Esophagus muscularis mucosa (tissue), 3 donors: ENCODE results near the gene ATP11A.

Experiments
- POLR2A ChIP-seq: fragments of 450-650 bp; IDR thresholded peaks from one replicate; pipeline ENCODE4 v1.6.1; 2017; ENCODE audit warnings: antibody characterized with exemption, moderate library complexity, mild to moderate bottlenecking, low read depth
- POLR2AphosphoS5 ChIP-seq, 2 donors: sonication (generic); formaldehyde crosslinking; IDR thresholded peaks; one replicate each; pipeline ENCODE4 v1.6.1; 2017; ENCODE audit warnings: antibody characterized with exemption in 2 of 2
- TF ChIP-seq, protein P1 (sequence below), 3 experiments: fragments of 200-600 bp in 2 of 3; fragments of 450-650 bp in 1 of 3; sonication (generic) in 2 of 3; IDR thresholded peaks; one replicate each; pipeline ENCODE4 v1.5.1; 2017 to 2019; ENCODE audit warnings: antibody characterized with exemption in 3 of 3, mild to moderate bottlenecking in 2 of 3, moderate library complexity in 1 of 3

GRCh38 chr13:112772929-112773328 is 83.1 kb downstream of the ATP11A start:
- TF ChIP-seq POLR2AphosphoS5 (IDR thresholded peaks at IDR 0.05) (no peak), POLR2A (no peak)
- TF ChIP-seq, protein P1, sequence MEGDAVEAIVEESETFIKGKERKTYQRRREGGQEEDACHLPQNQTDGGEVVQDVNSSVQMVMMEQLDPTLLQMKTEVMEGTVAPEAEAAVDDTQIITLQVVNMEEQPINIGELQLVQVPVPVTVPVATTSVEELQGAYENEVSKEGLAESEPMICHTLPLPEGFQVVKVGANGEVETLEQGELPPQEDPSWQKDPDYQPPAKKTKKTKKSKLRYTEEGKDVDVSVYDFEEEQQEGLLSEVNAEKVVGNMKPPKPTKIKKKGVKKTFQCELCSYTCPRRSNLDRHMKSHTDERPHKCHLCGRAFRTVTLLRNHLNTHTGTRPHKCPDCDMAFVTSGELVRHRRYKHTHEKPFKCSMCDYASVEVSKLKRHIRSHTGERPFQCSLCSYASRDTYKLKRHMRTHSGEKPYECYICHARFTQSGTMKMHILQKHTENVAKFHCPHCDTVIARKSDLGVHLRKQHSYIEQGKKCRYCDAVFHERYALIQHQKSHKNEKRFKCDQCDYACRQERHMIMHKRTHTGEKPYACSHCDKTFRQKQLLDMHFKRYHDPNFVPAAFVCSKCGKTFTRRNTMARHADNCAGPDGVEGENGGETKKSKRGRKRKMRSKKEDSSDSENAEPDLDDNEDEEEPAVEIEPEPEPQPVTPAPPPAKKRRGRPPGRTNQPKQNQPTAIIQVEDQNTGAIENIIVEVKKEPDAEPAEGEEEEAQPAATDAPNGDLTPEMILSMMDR (IDR thresholded peaks at IDR 0.05), result no peak
